Amygdala (tissue), 56 donors: ENCODE measurements around the gene DHRS9.

Experiments used
- DNase-seq, 56 donors: peaks; one replicate each; lab custom pipeline; 2025; lab: John Stamatoyannopoulos, UW

Gene DHRS9

GRCh38 chr2:169091761-169092519 is 22.6 kb downstream of the DHRS9 start:
- DNase-seq = no peak

GRCh38 chr2:169093535-169093934 is 24.2 kb downstream of the DHRS9 start:
- DNase-seq = no peak

GRCh38 chr2:169094676-169095075 is 25.3 kb downstream of the DHRS9 start:
- DNase-seq = no peak

GRCh38 chr2:169095621-169096105 is 26.3 kb downstream of the DHRS9 start:
- no peak for DNase-seq

- no peak for DNase-seq
These were observed 35.5 kb downstream of the DHRS9 start for GRCh38 chr2:169104848-169105247.

GRCh38 chr2:169105476-169105875 is 36.1 kb downstream of the DHRS9 start:
- DNase-seq = no peak

- no peak for DNase-seq
These were observed 36.8 kb downstream of the DHRS9 start for GRCh38 chr2:169106134-169106533.

GRCh38 chr2:169106563-169107545 is 37.5 kb downstream of the DHRS9 start:
- no peak for DNase-seq

GRCh38 chr2:169107645-169108044 is 38.3 kb downstream of the DHRS9 start:
- no peak for DNase-seq

- DNase-seq = no peak
These were observed 38.9 kb downstream of the DHRS9 start for GRCh38 chr2:169108099-169108884.

GRCh38 chr2:169109502-169110409 is 40.4 kb downstream of the DHRS9 start:
- peak in 54 of 56 donors; percentile 3 to 87 (median 46) for DNase-seq

GRCh38 chr2:169110419-169110818 is 41.1 kb downstream of the DHRS9 start:
- DNase-seq = peak in 1 of 56 donors; percentile 2

- no peak for DNase-seq
These were observed 41.6 kb downstream of the DHRS9 start for GRCh38 chr2:169110916-169111315.

- no peak for DNase-seq
These were observed 43.5 kb downstream of the DHRS9 start for GRCh38 chr2:169112841-169113240.

GRCh38 chr2:169114056-169114455 is 44.7 kb downstream of the DHRS9 start:
- no peak for DNase-seq

- no peak for DNase-seq
These were observed 47.0 kb downstream of the DHRS9 start for GRCh38 chr2:169116327-169116726.

- DNase-seq = no peak
These were observed 47.6 kb downstream of the DHRS9 start for GRCh38 chr2:169116993-169117392.

- DNase-seq = no peak
These were observed 48.7 kb downstream of the DHRS9 start for GRCh38 chr2:169118060-169118459.

GRCh38 chr2:169119123-169119760 is 49.9 kb downstream of the DHRS9 start:
- no peak for DNase-seq
